ENCODE data around the gene PDE4D. TPM values are rescaled to one million over a fixed set of nuclear protein-coding genes. Genes with fewer than 3 reads are reported as not detected.

Gene PDE4D
- total and polyA plus RNA-seq, 2 of the 4 experiments (the other 2 are of a cell fraction): 1.4 to 7.9 TPM

DNA sequence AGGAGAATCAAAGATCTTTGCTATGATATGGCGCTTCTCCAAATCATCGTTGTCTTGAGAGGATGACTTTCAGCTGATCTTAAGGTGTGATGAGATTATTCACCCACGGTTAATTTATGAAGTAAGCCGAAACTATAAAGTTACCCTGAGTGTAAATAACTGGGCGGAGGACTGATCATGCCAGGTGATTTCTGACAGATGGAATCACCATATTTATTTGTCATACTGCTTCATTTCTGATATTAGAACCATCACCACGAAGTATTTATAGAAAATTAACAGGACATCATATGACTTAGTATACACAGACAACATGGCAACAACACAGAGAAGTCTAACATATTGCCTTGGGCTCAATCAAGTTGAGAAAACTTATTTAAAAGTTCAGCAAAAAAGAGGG lies 708.8 kb downstream of the PDE4D start:
- no peak overlapping the region for H3K14ac ChIP-seq (replicated peaks; ENCODE audit: low read depth, low read length)
- H3K9me3 ChIP-seq (ENCODE audit: control insufficient read depth, insufficient read depth, low read length): no peaks in the 10 kb centered on the region
- CTCF ChIA-PET: no interaction called here
- no peak overlapping the region for H2AK9ac ChIP-seq (replicated peaks; ENCODE audit: low read depth, low read length, poor library complexity)
- no peaks in the 10 kb centered on the region for H3K36me3 ChIP-seq (ENCODE audit: control insufficient read depth, insufficient read depth, low read length)
- H2AFZ ChIP-seq (replicated peaks; ENCODE audit: low read length, poor library complexity): no peak overlapping the region
- TF ChIP-seq FOS (IDR thresholded peaks at IDR 0.05; ENCODE audit: low read depth, low read length) (no peak), BHLHE40 (IDR thresholded peaks at IDR 0.05; ENCODE audit: low read depth, low read length) (no peak), MAFK (IDR thresholded peaks at IDR 0.05; ENCODE audit: low read depth, low read length) (no peak), NFE2L2 (IDR thresholded peaks at IDR 0.05; ENCODE audit: low read depth, low read length) (no peak), CHD1 (IDR thresholded peaks at IDR 0.05; ENCODE audit: low read depth, low read length) (no peak), SMC3 (IDR thresholded peaks at IDR 0.05; ENCODE audit: low read depth, low read length) (no peak), CTCF (conservative IDR thresholded peaks at IDR 0.05; ENCODE audit: low read depth, low read length) (no peak), RAD21 (IDR thresholded peaks at IDR 0.05; ENCODE audit: low read length) (no peak), RFX5 (IDR thresholded peaks at IDR 0.05; ENCODE audit: low read depth, low read length) (no peak), ELK1 (IDR thresholded peaks at IDR 0.05; ENCODE audit: borderline replicate concordance, low read depth, low read length) (no peak), MAZ (IDR thresholded peaks at IDR 0.05; ENCODE audit: borderline replicate concordance, low read depth, low read length) (no peak), CEBPB (IDR thresholded peaks at IDR 0.05; ENCODE audit: low read depth, low read length) (no peak), POLR2A (IDR thresholded peaks at IDR 0.05; ENCODE audit: low read depth, low read length) (no peak), MXI1 (IDR thresholded peaks at IDR 0.05; ENCODE audit: borderline replicate concordance, low read depth, low read length) (no peak), RCOR1 (IDR thresholded peaks at IDR 0.05; ENCODE audit: insufficient replicate concordance, low read length) (no peak)
- TF ChIP-seq, protein P1, sequence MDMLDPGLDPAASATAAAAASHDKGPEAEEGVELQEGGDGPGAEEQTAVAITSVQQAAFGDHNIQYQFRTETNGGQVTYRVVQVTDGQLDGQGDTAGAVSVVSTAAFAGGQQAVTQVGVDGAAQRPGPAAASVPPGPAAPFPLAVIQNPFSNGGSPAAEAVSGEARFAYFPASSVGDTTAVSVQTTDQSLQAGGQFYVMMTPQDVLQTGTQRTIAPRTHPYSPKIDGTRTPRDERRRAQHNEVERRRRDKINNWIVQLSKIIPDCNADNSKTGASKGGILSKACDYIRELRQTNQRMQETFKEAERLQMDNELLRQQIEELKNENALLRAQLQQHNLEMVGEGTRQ (IDR thresholded peaks at IDR 0.05; ENCODE audit: low read depth, low read length): no peak
- no peak overlapping the region for H2AK5ac ChIP-seq (ENCODE audit: low read depth, low read length)
- H2BK5ac ChIP-seq (ENCODE audit: low read depth, low read length, poor library complexity, severe bottlenecking): no peak overlapping the region
- no peaks in the 10 kb centered on the region for H3K79me1 ChIP-seq (ENCODE audit: low read depth in 1 of 2, low read length in 2 of 2)
- in situ Hi-C loops (cut with MboI; ENCODE audit: low sequenced_read_pairs) (loop anchor here (10.0 kb wide), 1 partner anchor 490 kb away; no protein-coding TSS in a partner anchor), intact Hi-C loops (cut with micrococcal nuclease) (loop anchor here (5.0 kb wide), 5 partner anchors 147 to 538 kb away; no protein-coding TSS in a partner anchor), dilution Hi-C loops (cut with HindIII; ENCODE audit: low sequenced_read_pairs, unreplicated experiment) (loop anchor here (25.0 kb wide), 1 partner anchor 178 kb away; no protein-coding TSS in a partner anchor)
- no peaks in the 10 kb centered on the region for H3K4me1 ChIP-seq (ENCODE audit: control insufficient read depth, insufficient read depth, low read length)
- BruUV-seq (replicated peaks): no TSS peak
- H3K27me3 ChIP-seq (ENCODE audit: control insufficient read depth, insufficient read depth, low read length): peaks cover 5% of the 10 kb centered on the region; the same call in 1 of the 2 replicates
- H3K9me1 ChIP-seq (ENCODE audit: insufficient read depth, low read length): no peaks in the 10 kb centered on the region
- no peak overlapping the region for H3K4ac ChIP-seq (ENCODE audit: low read depth, low read length)
- no peak overlapping the region for H4K5ac ChIP-seq (ENCODE audit: low read depth, low read length)
- H4K8ac ChIP-seq (ENCODE audit: low read depth in 2 of 2, low read length in 2 of 2): no peak overlapping the region
- no peak overlapping the region for H3K18ac ChIP-seq (ENCODE audit: low read depth, low read length)
- H2BK15ac ChIP-seq (ENCODE audit: low read depth, low read length): no peak overlapping the region
- no peak overlapping the region for H3K4me2 ChIP-seq (ENCODE audit: low read depth, low read length)
- no peak overlapping the region for H3K23ac ChIP-seq (ENCODE audit: low read depth, low read length)
- H3K4me3 ChIP-seq (ENCODE audit: insufficient read depth, low read depth, low read length): no peak overlapping the region
- no peak for DNase-seq
- H4K20me1 ChIP-seq (ENCODE audit: insufficient read depth, low read length): no peaks in the 10 kb centered on the region
- H3K56ac ChIP-seq (ENCODE audit: extremely low read depth, insufficient read depth, low read length): no peak overlapping the region
- no peak overlapping the region for H2BK120ac ChIP-seq (ENCODE audit: low read depth, low read length)
- no CpG with 5 or more reads among the region's 6 CpGs for WGBS, 2 experiments (ENCODE audit: extremely low coverage in 2 of 2, insufficient read length in 1 of 2)
- no peak for ATAC-seq (ENCODE audit: low read depth)
- no peak overlapping the region for H2BK20ac ChIP-seq (ENCODE audit: low read depth, low read length)
- no peak overlapping the region for H3K27ac ChIP-seq (ENCODE audit: insufficient read depth, low read length)
- no peak overlapping the region for H4K91ac ChIP-seq (ENCODE audit: insufficient read depth, low read depth, low read length)
- POLR2A ChIA-PET (ENCODE audit: unreplicated experiment): no interaction called here
- H3K9ac ChIP-seq (ENCODE audit: low read depth, low read length): no peak overlapping the region

All from IMR-90 (cell line).